Measurements from ENCODE around the gene RASA3. TPM values are rescaled to one million over a fixed set of nuclear protein-coding genes. Genes with fewer than 3 reads are reported as not detected.

Gene RASA3
- total RNA-seq, 1 experiment from 2014 or later: 9.1 TPM

DNA sequence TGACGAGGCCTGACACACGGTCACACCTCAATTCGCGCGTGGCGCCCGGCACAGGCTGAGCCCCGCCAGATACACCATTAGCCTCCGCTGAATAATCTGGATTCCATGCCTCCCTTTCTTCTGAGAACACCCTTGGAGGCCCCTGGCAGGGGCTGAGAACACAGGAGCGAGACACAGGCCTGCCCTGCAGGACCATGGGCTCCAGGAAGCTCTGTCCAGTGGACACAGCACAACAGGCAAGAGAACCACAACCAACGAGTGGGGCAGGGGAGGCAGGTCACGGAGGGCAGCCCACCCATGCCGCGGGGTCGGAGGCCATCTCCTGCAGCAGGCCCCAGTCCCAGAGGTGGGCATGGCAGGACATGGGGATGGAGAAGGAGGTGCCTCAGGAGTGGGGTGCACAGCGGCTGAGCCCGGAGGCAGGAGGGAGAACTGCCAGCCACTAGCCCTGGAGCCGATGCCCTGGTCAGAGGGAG, 82.8 kb downstream of the RASA3 start:
- CTCF ChIA-PET: no interaction called here
- no peak for DNase-seq
- no peaks in the 10 kb centered on the region for H3K27me3 ChIP-seq (ENCODE audit: low read length)
- no peaks in the 10 kb centered on the region for H3K36me3 ChIP-seq (ENCODE audit: low read depth, low read length)
- no peaks in the 10 kb centered on the region for H3F3A ChIP-seq (ENCODE audit: low read length, unreplicated experiment)
- TF ChIP-seq EZH2 (IDR thresholded peaks at IDR 0.05; ENCODE audit: low read length, unreplicated experiment) (no peak), EZH2phosphoT487 (IDR thresholded peaks at IDR 0.05; ENCODE audit: borderline replicate concordance, low read length) (no peak)
- TF ChIP-seq, protein P1, sequence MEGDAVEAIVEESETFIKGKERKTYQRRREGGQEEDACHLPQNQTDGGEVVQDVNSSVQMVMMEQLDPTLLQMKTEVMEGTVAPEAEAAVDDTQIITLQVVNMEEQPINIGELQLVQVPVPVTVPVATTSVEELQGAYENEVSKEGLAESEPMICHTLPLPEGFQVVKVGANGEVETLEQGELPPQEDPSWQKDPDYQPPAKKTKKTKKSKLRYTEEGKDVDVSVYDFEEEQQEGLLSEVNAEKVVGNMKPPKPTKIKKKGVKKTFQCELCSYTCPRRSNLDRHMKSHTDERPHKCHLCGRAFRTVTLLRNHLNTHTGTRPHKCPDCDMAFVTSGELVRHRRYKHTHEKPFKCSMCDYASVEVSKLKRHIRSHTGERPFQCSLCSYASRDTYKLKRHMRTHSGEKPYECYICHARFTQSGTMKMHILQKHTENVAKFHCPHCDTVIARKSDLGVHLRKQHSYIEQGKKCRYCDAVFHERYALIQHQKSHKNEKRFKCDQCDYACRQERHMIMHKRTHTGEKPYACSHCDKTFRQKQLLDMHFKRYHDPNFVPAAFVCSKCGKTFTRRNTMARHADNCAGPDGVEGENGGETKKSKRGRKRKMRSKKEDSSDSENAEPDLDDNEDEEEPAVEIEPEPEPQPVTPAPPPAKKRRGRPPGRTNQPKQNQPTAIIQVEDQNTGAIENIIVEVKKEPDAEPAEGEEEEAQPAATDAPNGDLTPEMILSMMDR (conservative IDR thresholded peaks at IDR 0.05; ENCODE audit: low read depth, low read length): no peak
- intact Hi-C loops (cut with micrococcal nuclease): no loop called here
- H3K79me2 ChIP-seq (ENCODE audit: low read length): no peaks in the 10 kb centered on the region
- POLR2A ChIA-PET (ENCODE audit: unreplicated experiment): no interaction called here
- no peak for ATAC-seq
- H3K27ac ChIP-seq (ENCODE audit: low read length): no peak overlapping the region
- H3K9me2 ChIP-seq (replicated peaks; ENCODE audit: low read length): no peaks in the 10 kb centered on the region
- H3K9me3 ChIP-seq (ENCODE audit: low read length): no peaks in the 10 kb centered on the region
- no peaks in the 10 kb centered on the region for H3K4me1 ChIP-seq (ENCODE audit: insufficient read depth, low read length)
- no TSS peak for BruUV-seq (replicated peaks)
- no peak overlapping the region for H3K4me2 ChIP-seq (ENCODE audit: low read length)
- no peak overlapping the region for H3K9ac ChIP-seq (ENCODE audit: low read length)
- H3K4me3 ChIP-seq (ENCODE audit: low read length): no peak overlapping the region
- no peak overlapping the region for H2AFZ ChIP-seq (ENCODE audit: low read length)
- H4K20me1 ChIP-seq (ENCODE audit: low read length): no peaks in the 10 kb centered on the region

DNA sequence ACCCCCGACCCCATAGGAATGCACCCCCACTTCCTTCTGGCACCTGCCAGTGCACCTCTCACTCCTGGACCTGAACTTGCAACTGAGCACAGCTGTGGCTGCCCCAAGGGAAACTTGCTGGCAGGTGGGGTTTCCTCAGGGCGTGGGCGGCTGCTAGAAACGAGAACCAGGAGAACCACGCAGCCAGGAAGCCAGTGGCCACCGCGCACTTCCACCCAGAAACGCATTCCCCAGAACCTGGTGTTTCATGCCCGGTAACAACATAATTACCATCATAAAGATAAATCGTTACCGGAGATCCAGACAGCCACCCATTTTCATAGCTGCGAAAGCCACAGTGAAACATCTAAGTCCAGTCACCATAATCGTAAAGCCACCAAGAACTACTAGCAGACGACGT, 83.4 kb downstream of the RASA3 start:
- TF ChIP-seq EZH2 (IDR thresholded peaks at IDR 0.05; ENCODE audit: low read length, unreplicated experiment) (no peak), EZH2phosphoT487 (IDR thresholded peaks at IDR 0.05; ENCODE audit: borderline replicate concordance, low read length) (no peak)
- TF ChIP-seq, protein P1 (conservative IDR thresholded peaks at IDR 0.05; ENCODE audit: low read depth, low read length): no peak
- no peak overlapping the region for H3K27ac ChIP-seq (ENCODE audit: low read length)
- H4K20me1 ChIP-seq (ENCODE audit: low read length): no peaks in the 10 kb centered on the region
- no peaks in the 10 kb centered on the region for H3K27me3 ChIP-seq (ENCODE audit: low read length)
- no peaks in the 10 kb centered on the region for H3K79me2 ChIP-seq (ENCODE audit: low read length)
- H3K9me2 ChIP-seq (replicated peaks; ENCODE audit: low read length): no peaks in the 10 kb centered on the region
- H3K9ac ChIP-seq (ENCODE audit: low read length): no peak overlapping the region
- H3K9me3 ChIP-seq (ENCODE audit: low read length): no peaks in the 10 kb centered on the region
- H3K4me3 ChIP-seq (ENCODE audit: low read length): no peak overlapping the region
- no peak overlapping the region for H3K4me2 ChIP-seq (ENCODE audit: low read length)
- ATAC-seq (no peak), DNase-seq (no peak)
- H3F3A ChIP-seq (ENCODE audit: low read length, unreplicated experiment): no peaks in the 10 kb centered on the region
- H2AFZ ChIP-seq (ENCODE audit: low read length): no peak overlapping the region
- H3K36me3 ChIP-seq (ENCODE audit: low read depth, low read length): no peaks in the 10 kb centered on the region
- no TSS peak for BruUV-seq (replicated peaks)
- ChIA-PET POLR2A (ENCODE audit: unreplicated experiment) (no interaction called here), CTCF (no interaction called here)
- H3K4me1 ChIP-seq (ENCODE audit: insufficient read depth, low read length): no peaks in the 10 kb centered on the region
- intact Hi-C loops (cut with micrococcal nuclease): no loop called here

DNA sequence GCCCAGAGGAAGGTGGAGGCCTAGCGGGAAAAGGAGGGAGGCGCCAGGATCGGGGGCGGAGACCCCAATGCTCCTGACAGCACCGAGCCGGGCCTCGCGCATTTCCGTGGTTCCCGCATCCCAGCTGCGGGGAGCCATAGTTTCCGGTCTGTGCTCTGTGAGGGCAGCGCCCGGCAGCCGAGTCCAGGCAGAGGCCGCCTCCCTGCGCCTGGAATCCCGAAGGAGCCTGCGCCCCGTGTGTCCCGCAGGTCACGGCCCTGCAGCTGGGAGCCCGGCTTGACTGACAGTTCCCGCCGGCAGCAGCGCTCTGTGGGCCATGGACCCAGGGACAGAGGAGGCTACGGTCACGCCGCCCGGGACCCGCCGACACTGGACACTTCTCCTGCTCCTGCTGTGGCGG, 84.0 kb downstream of the RASA3 start:
- no peaks in the 10 kb centered on the region for H3K27me3 ChIP-seq (ENCODE audit: low read length)
- TF ChIP-seq EZH2phosphoT487 (IDR thresholded peaks at IDR 0.05; ENCODE audit: borderline replicate concordance, low read length): no peak
- TF ChIP-seq, protein P1 (conservative IDR thresholded peaks at IDR 0.05; ENCODE audit: low read depth, low read length): no peak
- TF ChIP-seq EZH2 (IDR thresholded peaks at IDR 0.05; ENCODE audit: low read length, unreplicated experiment): no peak
- H2AFZ ChIP-seq (ENCODE audit: low read length): no peak overlapping the region
- intact Hi-C loops (cut with micrococcal nuclease): no loop called here
- H3K4me3 ChIP-seq (ENCODE audit: low read length): no peak overlapping the region
- no peaks in the 10 kb centered on the region for H3K4me1 ChIP-seq (ENCODE audit: insufficient read depth, low read length)
- no peaks in the 10 kb centered on the region for H4K20me1 ChIP-seq (ENCODE audit: low read length)
- CTCF ChIA-PET: no interaction called here
- no peak for DNase-seq
- POLR2A ChIA-PET (ENCODE audit: unreplicated experiment): no interaction called here
- H3K9me2 ChIP-seq (replicated peaks; ENCODE audit: low read length): no peaks in the 10 kb centered on the region
- no peaks in the 10 kb centered on the region for H3K36me3 ChIP-seq (ENCODE audit: low read depth, low read length)
- ATAC-seq: no peak
- no peaks in the 10 kb centered on the region for H3K9me3 ChIP-seq (ENCODE audit: low read length)
- H3K27ac ChIP-seq (ENCODE audit: low read length): no peak overlapping the region
- no peaks in the 10 kb centered on the region for H3F3A ChIP-seq (ENCODE audit: low read length, unreplicated experiment)
- H3K4me2 ChIP-seq (ENCODE audit: low read length): no peak overlapping the region
- no TSS peak for BruUV-seq (replicated peaks)
- no peaks in the 10 kb centered on the region for H3K79me2 ChIP-seq (ENCODE audit: low read length)
- H3K9ac ChIP-seq (ENCODE audit: low read length): no peak overlapping the region
